HFFc6 (cell line): Measurements from ENCODE around the gene FAM118B. TPM values are rescaled to one million over a fixed set of nuclear protein-coding genes. Genes with fewer than 3 reads are reported as not detected.
A peak's percentile ranks its signal among the peaks of the same experiment; 100 is the strongest.

ENCODE experiments used
- DNase-seq: peaks from one replicate; pipeline ENCODE4 v3.0.0-alpha.2; 2018
- H3K27ac Mint-ChIP-seq: 2 replicates; pipeline ENCODE4 v1.8.0; 2020; ENCODE audit warnings: mild to moderate bottlenecking, mixed read lengths
- H3K27me3 Mint-ChIP-seq: 2 replicates; pipeline ENCODE4 v1.8.0; 2021; ENCODE audit warnings: mild to moderate bottlenecking, moderate library complexity, mixed read lengths; ENCODE audit not compliant: insufficient read depth
- H3K36me3 Mint-ChIP-seq: 2 replicates; pipeline ENCODE4 v1.8.0; 2021; ENCODE audit warnings: low read depth, mixed read lengths
- H3K4me1 Mint-ChIP-seq: 2 replicates; pipeline ENCODE4 v1.8.0; 2020; ENCODE audit warnings: low read depth, mixed read lengths
- H3K4me3 Mint-ChIP-seq: 2 replicates; pipeline ENCODE4 v1.8.0; 2020; ENCODE audit warnings: mild to moderate bottlenecking, moderate library complexity, mixed read lengths
- H3K9me3 Mint-ChIP-seq: 2 replicates; pipeline ENCODE4 v1.8.0; 2020; ENCODE audit warnings: mild to moderate bottlenecking, mixed read lengths
- CTCF ChIP-seq: fragments of 200-600 bp; sonication (generic); IDR thresholded peaks from 2 replicates; pipeline ENCODE4 v1.5.0; 2021; ENCODE audit warnings: antibody characterized with exemption, mild to moderate bottlenecking
- total RNA-seq, 6 experiments: library from RNA; stranded (reverse); fragmentation: NEBNext Ultra II Directional; extraction: Animal tissue kit (Norgen Biotek cat#: 25700); gene quantifications; 2 replicates in 1 of 6; 3 replicates in 5 of 6; pipeline ENCODE4 v1.2.3, GENCODE V29; 2021

FAM118B gene
- total RNA-seq, 6 experiments from 2014 or later, result 16.4 to 19.6 (median 17.8) TPM

- H3K36me3 Mint-ChIP-seq, result peaks cover 50% of the 10 kb centered on the region
- no peak overlapping the region for H3K27ac Mint-ChIP-seq
- no peaks in the 10 kb centered on the region; the same call in 1 of the 2 replicates for H3K4me1 Mint-ChIP-seq
- no peak for DNase-seq
- H3K27me3 Mint-ChIP-seq, result no peaks in the 10 kb centered on the region; the same call in 1 of the 2 replicates
- H3K9me3 Mint-ChIP-seq, result no peaks in the 10 kb centered on the region
- no peak for TF ChIP-seq CTCF
- H3K4me3 Mint-ChIP-seq, result no peak overlapping the region
Measured at GRCh38 chr11:126202646-126203359, 8.8 kb upstream of the FAM118B start.

DNA sequence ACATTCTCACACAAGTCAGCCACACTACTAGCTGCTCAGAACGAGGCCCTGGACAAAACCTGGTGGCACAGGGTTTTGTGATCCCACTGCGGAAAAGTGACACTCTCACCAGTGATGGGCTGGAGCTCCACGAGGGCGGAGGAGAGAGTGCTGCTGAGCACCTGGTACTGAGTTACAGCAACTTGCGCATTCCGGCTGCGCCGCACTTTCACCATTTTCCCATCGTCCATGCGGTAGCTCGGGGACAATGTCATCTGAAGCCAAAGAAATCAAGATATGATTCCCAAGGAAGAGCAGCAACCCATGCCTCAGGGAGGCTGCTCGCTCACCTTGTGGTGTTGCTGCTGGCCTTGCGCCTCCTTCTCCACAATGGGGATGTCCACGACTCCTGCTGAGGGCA, 6.2 kb upstream of the FAM118B start:
- H3K36me3 Mint-ChIP-seq, result peaks cover 30% of the 10 kb centered on the region
- H3K27me3 Mint-ChIP-seq, result no peaks in the 10 kb centered on the region; the same call in none of the 2 replicates
- H3K27ac Mint-ChIP-seq, result no peak overlapping the region
- H3K4me3 Mint-ChIP-seq, result no peak overlapping the region
- DNase-seq, result no peak
- no peaks in the 10 kb centered on the region for H3K9me3 Mint-ChIP-seq
- no peak for TF ChIP-seq CTCF
- H3K4me1 Mint-ChIP-seq, result peaks cover 5% of the 10 kb centered on the region

DNA sequence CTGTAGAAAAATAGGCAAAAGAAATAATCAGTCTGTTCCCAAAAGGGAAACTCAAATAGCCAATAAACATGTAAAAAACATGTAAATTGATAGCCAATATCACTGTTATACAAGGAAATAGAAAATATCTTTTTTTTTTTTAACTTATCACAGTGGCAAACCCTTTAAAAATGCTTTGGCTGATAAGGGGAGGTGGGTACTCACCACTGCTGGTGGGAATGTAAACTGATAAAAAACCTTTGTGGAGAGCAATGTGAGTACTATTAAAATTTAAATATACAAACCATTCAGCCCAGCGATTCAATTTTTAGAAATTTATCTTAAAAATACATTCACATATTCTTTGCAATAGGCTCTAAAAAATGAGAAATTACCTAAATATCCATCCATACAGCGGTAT, 3.7 kb upstream of the FAM118B start:
- no peak overlapping the region for H3K27ac Mint-ChIP-seq
- peaks cover 16% of the 10 kb centered on the region for H3K4me1 Mint-ChIP-seq
- no peaks in the 10 kb centered on the region for H3K9me3 Mint-ChIP-seq
- no peak for TF ChIP-seq CTCF
- peaks cover 9% of the 10 kb centered on the region for H3K27me3 Mint-ChIP-seq
- no peak for DNase-seq
- H3K4me3 Mint-ChIP-seq, result no peak overlapping the region
- H3K36me3 Mint-ChIP-seq, result peaks cover 16% of the 10 kb centered on the region

DNA sequence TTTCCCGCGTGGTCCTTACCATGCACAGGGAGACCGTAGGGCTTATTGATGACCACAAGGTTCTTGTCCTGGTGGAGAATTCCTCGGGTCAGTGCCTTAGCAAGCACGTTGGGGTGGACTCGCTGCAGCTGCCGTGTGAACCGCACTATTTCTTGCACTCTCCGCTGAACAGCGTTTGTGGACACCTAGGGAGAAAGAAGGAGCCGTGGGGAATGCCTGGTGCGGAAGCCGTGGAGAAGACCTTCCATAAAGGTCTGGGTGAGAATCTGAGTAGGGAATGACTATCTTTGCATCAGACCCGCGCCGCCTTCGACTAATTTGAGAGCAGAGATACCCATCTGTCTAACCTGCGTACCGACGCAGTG, 729 bp upstream of the FAM118B start:
- H3K4me1 Mint-ChIP-seq, result peaks cover 26% of the 10 kb centered on the region
- peak overlapping the region; percentile 92 for H3K4me3 Mint-ChIP-seq
- no peak for DNase-seq

GRCh38 chr11:126212089-126212660, 593 bp downstream of the FAM118B start:
- no peak for TF ChIP-seq CTCF
- no peaks in the 10 kb centered on the region; the same call in 1 of the 2 replicates for H3K36me3 Mint-ChIP-seq
- peaks cover 26% of the 10 kb centered on the region for H3K4me1 Mint-ChIP-seq
- peak; percentile 8 for DNase-seq
- H3K27me3 Mint-ChIP-seq, result peaks cover 9% of the 10 kb centered on the region
- peak overlapping the region; percentile 86 for H3K27ac Mint-ChIP-seq
- H3K9me3 Mint-ChIP-seq, result no peaks in the 10 kb centered on the region
- peak overlapping the region; percentile 92 for H3K4me3 Mint-ChIP-seq

More for the DNA sequence above, 729 bp upstream of the FAM118B start:
- H3K27ac Mint-ChIP-seq, result peak overlapping the region; percentile 86
- TF ChIP-seq CTCF, result no peak
- peaks cover 9% of the 10 kb centered on the region for H3K27me3 Mint-ChIP-seq
- no peaks in the 10 kb centered on the region for H3K9me3 Mint-ChIP-seq
- H3K36me3 Mint-ChIP-seq, result peaks cover 4% of the 10 kb centered on the region; the same call in 1 of the 2 replicates
